ENCODE results near the gene ARAF. TPM values are rescaled to one million over a fixed set of nuclear protein-coding genes. Genes with fewer than 3 reads are reported as not detected.

ARAF gene
- total and polyA plus RNA-seq, 2 of the 8 experiments (the other 6 are each of a cell fraction or from before 2014, with no cell fraction given), result 39.0 to 45.2 TPM

GRCh38 chrX:47571896-47572295, 10.9 kb downstream of the ARAF start (continued):
- TF ChIP-seq HDAC6 (IDR thresholded peaks at IDR 0.05; ENCODE audit: low read depth, low read length) (no peak), NANOG (IDR thresholded peaks at IDR 0.05; ENCODE audit: insufficient read depth, low read depth, low read length, poor library complexity, severe bottlenecking) (no peak), BCL11A (IDR thresholded peaks at IDR 0.05; ENCODE audit: low read depth in 2 of 2, low read length in 2 of 2) (no peak), RBBP5 (IDR thresholded peaks at IDR 0.05; ENCODE audit: borderline replicate concordance, low read depth, low read length) (no peak), EGR1 (IDR thresholded peaks at IDR 0.05; ENCODE audit: borderline replicate concordance, low read depth, low read length) (no peak), CTCF (IDR thresholded peaks at IDR 0.05; ENCODE audit: control extremely low read depth in 1 of 3, insufficient read depth in 1 of 3, low read depth in 1 of 3, low read length in 3 of 3) (no peak), POLR2AphosphoS5 (IDR thresholded peaks at IDR 0.05; ENCODE audit: low read depth, low read length) (no peak)

All from H1 (cell line).